ENCODE results near the gene SPRR2B.

GRCh38 chr1:153120945-153121344 is 49.5 kb upstream of the SPRR2B start:
- TF ChIP-seq, protein P1, sequence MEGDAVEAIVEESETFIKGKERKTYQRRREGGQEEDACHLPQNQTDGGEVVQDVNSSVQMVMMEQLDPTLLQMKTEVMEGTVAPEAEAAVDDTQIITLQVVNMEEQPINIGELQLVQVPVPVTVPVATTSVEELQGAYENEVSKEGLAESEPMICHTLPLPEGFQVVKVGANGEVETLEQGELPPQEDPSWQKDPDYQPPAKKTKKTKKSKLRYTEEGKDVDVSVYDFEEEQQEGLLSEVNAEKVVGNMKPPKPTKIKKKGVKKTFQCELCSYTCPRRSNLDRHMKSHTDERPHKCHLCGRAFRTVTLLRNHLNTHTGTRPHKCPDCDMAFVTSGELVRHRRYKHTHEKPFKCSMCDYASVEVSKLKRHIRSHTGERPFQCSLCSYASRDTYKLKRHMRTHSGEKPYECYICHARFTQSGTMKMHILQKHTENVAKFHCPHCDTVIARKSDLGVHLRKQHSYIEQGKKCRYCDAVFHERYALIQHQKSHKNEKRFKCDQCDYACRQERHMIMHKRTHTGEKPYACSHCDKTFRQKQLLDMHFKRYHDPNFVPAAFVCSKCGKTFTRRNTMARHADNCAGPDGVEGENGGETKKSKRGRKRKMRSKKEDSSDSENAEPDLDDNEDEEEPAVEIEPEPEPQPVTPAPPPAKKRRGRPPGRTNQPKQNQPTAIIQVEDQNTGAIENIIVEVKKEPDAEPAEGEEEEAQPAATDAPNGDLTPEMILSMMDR (IDR thresholded peaks at IDR 0.05), result no peak
- TF ChIP-seq EZH2 (IDR thresholded peaks at IDR 0.05; ENCODE audit: borderline replicate concordance, insufficient read depth, low read depth, low read length, poor library complexity, severe bottlenecking), result no peak

All from B cell (primary cell).